GM19099 (cell line): ENCODE results near the gene EFCAB6.

Experiments
- POLR2A ChIP-seq: IDR thresholded peaks from 3 replicates; pipeline ENCODE4 v1.6.1; 2011; ENCODE audit warnings: low read depth; ENCODE audit not compliant: insufficient read length; ENCODE audit errors: extremely low read depth

The EFCAB6 gene

GRCh38 chr22:43520632-43521039 is 291.5 kb downstream of the EFCAB6 start:
- no peak for TF ChIP-seq POLR2A

- TF ChIP-seq POLR2A: no peak
Observed at GRCh38 chr22:43516996-43517635, 295.0 kb downstream of the EFCAB6 start.

GRCh38 chr22:43516386-43516785 is 295.7 kb downstream of the EFCAB6 start:
- no peak for TF ChIP-seq POLR2A

GRCh38 chr22:43515902-43516301 is 296.2 kb downstream of the EFCAB6 start:
- no peak for TF ChIP-seq POLR2A

- no peak for TF ChIP-seq POLR2A
Observed at GRCh38 chr22:43515411-43515810, 296.7 kb downstream of the EFCAB6 start.

- no peak for TF ChIP-seq POLR2A
Observed at GRCh38 chr22:43514476-43515157, 297.5 kb downstream of the EFCAB6 start.

GRCh38 chr22:43512279-43512678 is 299.8 kb downstream of the EFCAB6 start:
- TF ChIP-seq POLR2A: no peak

GRCh38 chr22:43511276-43511910 is 300.7 kb downstream of the EFCAB6 start:
- TF ChIP-seq POLR2A: no peak

- TF ChIP-seq POLR2A: no peak
Observed at GRCh38 chr22:43510281-43511070, 301.6 kb downstream of the EFCAB6 start.

- TF ChIP-seq POLR2A: no peak
Observed at GRCh38 chr22:43509337-43509736, 302.8 kb downstream of the EFCAB6 start.

- TF ChIP-seq POLR2A: no peak
Observed at GRCh38 chr22:43508489-43508888, 303.6 kb downstream of the EFCAB6 start.

GRCh38 chr22:43507235-43507634 is 304.9 kb downstream of the EFCAB6 start:
- no peak for TF ChIP-seq POLR2A

- no peak for TF ChIP-seq POLR2A
Observed at GRCh38 chr22:43506487-43506886, 305.6 kb downstream of the EFCAB6 start.

- TF ChIP-seq POLR2A: no peak
Observed at GRCh38 chr22:43505896-43506295, 306.2 kb downstream of the EFCAB6 start.

GRCh38 chr22:43505423-43505822 is 306.7 kb downstream of the EFCAB6 start:
- no peak for TF ChIP-seq POLR2A
